ENCODE measurements around the gene FIBCD1. TPM values are rescaled to one million over a fixed set of nuclear protein-coding genes. Genes with fewer than 3 reads are reported as not detected.

FIBCD1 gene
- total and polyA plus RNA-seq, 8 donors, result 0.18 to 6.4 (median 0.41) TPM; not detected in 4

GRCh38 chr9:130920233-130920632 lies 18.8 kb downstream of the FIBCD1 start:
- intact Hi-C loops (cut with DNase I; ENCODE audit: low total_unique reads), result no loop called here
- Histone ChIP-seq H3K27me3 (peaks cover 0 to 81% (median 14%) of the 10 kb centered on the region in 3 donors), H3K9me3 (no peaks in the 10 kb centered on the region)

GRCh38 chr9:130919559-130920145 lies 19.4 kb downstream of the FIBCD1 start:
- H3K4me3 ChIP-seq, result no peak overlapping the region
- no peak overlapping the region for H3K27ac ChIP-seq
- peaks cover 0 to 5% (median 0%) of the 10 kb centered on the region in 4 donors for H3K4me1 ChIP-seq
- H3K9me3 ChIP-seq, result no peaks in the 10 kb centered on the region
- DNase-seq, result no peak
- intact Hi-C loops (cut with DNase I; ENCODE audit: low total_unique reads), result no loop called here
- 72 to 78% (median 77%) methylated on average over 8 to 14 of the region's 14 CpGs for WGBS, 5 donors
- no peak for TF ChIP-seq EP300 (IDR thresholded peaks at IDR 0.05)
- TF ChIP-seq POLR2A (IDR thresholded peaks at IDR 0.05), result no peak
- TF ChIP-seq CTCF (IDR thresholded peaks at IDR 0.05), result no peak
- no peak for TF ChIP-seq POLR2AphosphoS5 (IDR thresholded peaks at IDR 0.05)
- H3K27me3 ChIP-seq, result peaks cover 0 to 81% (median 13%) of the 10 kb centered on the region in 3 donors
- H3K36me3 ChIP-seq, result no peaks in the 10 kb centered on the region

More at GRCh38 chr9:130920233-130920632, 18.8 kb downstream of the FIBCD1 start:
- 83 to 90% (median 89%) methylated on average over 8 of the region's 8 CpGs for WGBS, 5 donors
- no peaks in the 10 kb centered on the region for H3K36me3 ChIP-seq
- no peak for TF ChIP-seq EP300 (IDR thresholded peaks at IDR 0.05)
- TF ChIP-seq CTCF (IDR thresholded peaks at IDR 0.05), result no peak
- TF ChIP-seq POLR2AphosphoS5 (IDR thresholded peaks at IDR 0.05), result no peak
- no peak for TF ChIP-seq POLR2A (IDR thresholded peaks at IDR 0.05)
- DNase-seq, result no peak
- no peak overlapping the region for H3K27ac ChIP-seq
- no peak overlapping the region for H3K4me3 ChIP-seq
- H3K4me1 ChIP-seq, result peaks cover 0 to 5% (median 0%) of the 10 kb centered on the region in 4 donors

GRCh38 chr9:130918826-130919558 lies 20.1 kb downstream of the FIBCD1 start:
- Histone ChIP-seq H3K27me3 (peaks cover 0 to 81% (median 7%) of the 10 kb centered on the region in 3 donors), H3K27ac (no peak overlapping the region), H3K4me3 (no peak overlapping the region), H3K36me3 (no peaks in the 10 kb centered on the region), H3K4me1 (peaks cover 0 to 5% (median 0%) of the 10 kb centered on the region in 4 donors), H3K9me3 (no peaks in the 10 kb centered on the region)
- DNase-seq, result no peak
- TF ChIP-seq EP300 (IDR thresholded peaks at IDR 0.05) (no peak), POLR2A (IDR thresholded peaks at IDR 0.05) (no peak), POLR2AphosphoS5 (IDR thresholded peaks at IDR 0.05) (no peak), CTCF (IDR thresholded peaks at IDR 0.05) (no peak)
- WGBS, 5 donors, result 57 to 73% (median 68%) methylated on average over 27 to 33 of the region's 33 CpGs
- intact Hi-C loops (cut with DNase I; ENCODE audit: low total_unique reads), result no loop called here

- H3K36me3 ChIP-seq, result no peaks in the 10 kb centered on the region
- 62 to 66% (median 65%) methylated on average over 9 of the region's 9 CpGs for WGBS, 5 donors
- no peak overlapping the region for H3K4me3 ChIP-seq
- no peak for DNase-seq
- intact Hi-C loops (cut with DNase I; ENCODE audit: low total_unique reads), result no loop called here
- peaks cover 0 to 5% (median 0%) of the 10 kb centered on the region in 4 donors for H3K4me1 ChIP-seq
- H3K9me3 ChIP-seq, result no peaks in the 10 kb centered on the region
- no peak for TF ChIP-seq CTCF (IDR thresholded peaks at IDR 0.05)
- TF ChIP-seq EP300 (IDR thresholded peaks at IDR 0.05), result no peak
- TF ChIP-seq POLR2AphosphoS5 (IDR thresholded peaks at IDR 0.05), result no peak
- no peak for TF ChIP-seq POLR2A (IDR thresholded peaks at IDR 0.05)
- H3K27ac ChIP-seq, result no peak overlapping the region
- H3K27me3 ChIP-seq, result peaks cover 0 to 78% (median 3%) of the 10 kb centered on the region in 3 donors
These were observed 20.8 kb downstream of the FIBCD1 start for GRCh38 chr9:130918101-130918825.

Data from stomach (tissue), 9 donors.